Skin epidermis (tissue), 12 donors: Measurements from ENCODE around the gene GAS2L3.
"Not testable (repeated sequence)": the region's sequence is repeated elsewhere in the genome, so short reads cannot be mapped to it uniquely, and the experiment has no call there.

Experiments
- H3K27ac ChIP-seq, 21 experiments: fragments of 200-600 bp; sonication (generic) in 11 of 21; one replicate each; pipeline ENCODE4 v1.5.0; 2020; ENCODE audit warnings: mild to moderate bottlenecking in 3 of 21, inconsistent platforms in 2 of 21, moderate library complexity in 2 of 21
- H3K4me3 ChIP-seq, 7 experiments: fragments of 200-600 bp; sonication (generic) in 2 of 7; one replicate each; pipeline ENCODE4 v1.5.0; 2020; ENCODE audit warnings: inconsistent platforms in 2 of 7, mild to moderate bottlenecking in 2 of 7, moderate library complexity in 1 of 7

GAS2L3 gene

DNA sequence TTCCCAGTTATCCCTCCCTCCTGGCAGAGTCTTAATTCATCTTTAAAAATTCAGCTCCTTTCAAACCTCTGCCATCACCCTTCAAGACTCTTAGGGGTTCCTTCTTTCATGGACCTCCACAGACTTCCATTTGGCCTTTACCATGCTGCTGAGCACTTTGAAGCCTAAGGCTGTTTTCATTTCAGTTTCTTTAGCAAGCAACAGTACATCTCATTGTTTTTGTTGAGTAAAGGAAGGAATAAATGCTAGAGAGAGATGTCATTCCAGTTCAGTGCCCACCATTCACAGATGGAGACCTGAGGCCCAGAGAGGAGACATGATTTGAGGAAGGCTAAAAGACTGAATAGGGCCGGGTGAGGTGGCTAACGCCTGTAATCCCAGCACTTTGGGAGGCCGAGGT lies 1.3 kb upstream of the GAS2L3 start:
- H3K27ac ChIP-seq: no peak overlapping the region
- no peak overlapping the region for H3K4me3 ChIP-seq

DNA sequence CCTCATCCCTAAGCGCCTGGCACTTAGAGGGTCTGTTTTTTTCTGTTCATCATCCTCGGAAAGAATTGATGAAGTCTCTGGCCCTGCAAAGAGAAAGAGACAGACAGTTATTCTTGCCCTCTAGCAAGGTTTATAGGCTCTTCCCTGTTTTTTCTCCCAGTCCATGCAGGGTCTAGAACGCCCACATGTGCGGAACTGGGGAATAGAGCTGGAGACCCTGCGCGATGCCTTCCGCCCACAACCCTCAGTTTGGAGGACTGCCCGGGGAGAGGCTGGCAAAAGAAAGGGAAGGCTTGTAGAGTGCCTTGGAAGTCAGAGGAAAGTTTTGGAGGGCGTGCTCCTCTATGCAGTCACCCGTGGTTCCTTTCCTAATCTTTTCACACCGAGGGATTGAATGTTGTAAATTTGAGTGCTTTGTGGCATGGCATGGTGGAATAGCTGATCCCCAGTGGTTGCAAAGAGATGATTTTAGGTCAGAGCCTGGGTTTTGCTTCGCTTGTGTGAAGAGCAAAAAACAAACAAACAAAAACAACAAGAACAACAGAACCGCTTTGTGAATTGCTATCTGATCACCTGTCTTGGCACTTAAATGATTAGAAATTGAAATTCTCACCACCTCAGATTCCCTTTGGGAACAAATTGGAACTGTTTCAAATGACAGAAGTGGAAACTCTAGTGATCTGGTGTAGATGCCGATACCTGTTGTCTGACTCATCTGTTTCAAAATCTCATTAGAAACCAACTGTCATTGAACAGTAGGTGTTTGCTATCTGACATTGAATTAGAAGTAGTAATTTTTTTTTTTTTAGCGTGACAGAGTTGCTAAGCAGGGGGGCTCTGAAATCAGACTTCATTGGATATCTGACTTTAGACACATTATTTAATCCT lies 947 bp downstream of the GAS2L3 start:
- H3K4me3 ChIP-seq: peak overlapping the region; percentile 52 to 80 (median 68)
- peak overlapping the region in 20 of 21 experiments; percentile 43 to 86 (median 73) for H3K27ac ChIP-seq

DNA sequence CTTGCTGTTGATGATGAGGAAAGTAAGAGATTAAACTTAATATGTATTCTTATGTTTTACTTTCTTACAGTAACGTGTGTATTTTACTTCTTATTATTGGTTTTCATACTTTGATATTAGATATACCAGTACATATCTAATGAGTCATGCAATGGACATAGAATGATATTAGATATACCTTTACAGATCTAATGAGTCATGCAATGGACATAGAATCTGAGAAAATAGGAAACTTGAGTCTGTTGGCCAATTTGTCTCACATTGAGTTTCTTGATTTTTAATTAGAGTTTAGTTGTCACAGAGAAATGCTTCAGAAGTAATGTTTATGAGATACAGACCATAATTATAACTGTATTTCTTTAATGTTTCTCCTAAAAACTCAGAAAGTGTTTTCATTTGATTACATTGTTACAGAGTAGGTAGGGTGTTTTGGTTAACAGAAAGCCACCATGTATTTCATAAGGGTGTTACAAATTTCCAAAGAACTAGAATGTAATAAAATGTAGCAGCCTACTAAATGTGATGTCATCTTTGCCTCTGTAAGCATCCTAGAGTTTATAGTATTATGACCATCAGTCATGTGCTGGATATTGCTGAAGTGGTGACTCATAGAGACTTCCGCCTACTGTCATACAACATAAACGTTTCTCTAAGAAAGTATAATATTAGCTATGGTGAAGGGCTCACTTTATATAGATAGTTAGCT lies 3.0 kb downstream of the GAS2L3 start:
- Histone ChIP-seq H3K27ac (no peak overlapping the region), H3K4me3 (no peak overlapping the region)

DNA sequence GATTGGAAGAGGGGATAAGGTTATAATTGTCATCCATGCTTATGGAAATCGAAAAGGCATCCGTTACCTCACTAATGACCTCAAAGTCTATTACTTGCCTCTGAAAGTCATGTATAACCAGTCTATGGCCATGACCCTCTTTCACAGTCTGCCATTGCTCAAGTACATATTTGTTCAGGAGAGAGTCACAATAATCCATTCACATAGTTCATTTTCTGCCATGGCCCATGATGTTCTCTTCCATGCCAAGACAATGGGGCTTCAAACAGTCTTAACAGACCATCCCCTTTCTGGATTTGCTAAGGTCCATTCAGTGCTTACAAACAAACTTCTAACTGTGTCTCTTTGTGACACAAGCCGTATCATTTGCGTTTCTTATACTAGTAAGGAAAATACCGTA lies 5.4 kb downstream of the GAS2L3 start:
- Histone ChIP-seq H3K27ac (no peak overlapping the region), H3K4me3 (no peak overlapping the region)

DNA sequence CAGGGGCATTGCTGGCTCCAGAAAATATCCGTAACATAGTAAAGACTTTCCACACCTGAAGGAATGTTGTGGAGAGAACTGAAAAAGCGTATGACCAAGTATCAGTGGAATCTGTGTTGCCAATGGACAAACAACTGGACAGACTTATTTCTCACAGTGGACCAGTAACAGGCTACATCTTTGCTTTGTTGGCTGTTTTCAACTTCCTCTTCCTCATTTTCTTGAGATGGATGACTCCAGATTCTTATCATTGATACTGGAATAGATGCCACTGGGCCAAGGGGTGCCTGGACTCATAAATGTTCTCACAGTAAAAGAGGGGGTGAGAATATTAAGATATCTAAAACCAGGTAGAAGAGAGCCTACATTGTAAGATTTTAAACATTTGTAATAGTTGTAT lies 6.4 kb downstream of the GAS2L3 start:
- Histone ChIP-seq H3K27ac (no peak overlapping the region), H3K4me3 (no peak overlapping the region)

DNA sequence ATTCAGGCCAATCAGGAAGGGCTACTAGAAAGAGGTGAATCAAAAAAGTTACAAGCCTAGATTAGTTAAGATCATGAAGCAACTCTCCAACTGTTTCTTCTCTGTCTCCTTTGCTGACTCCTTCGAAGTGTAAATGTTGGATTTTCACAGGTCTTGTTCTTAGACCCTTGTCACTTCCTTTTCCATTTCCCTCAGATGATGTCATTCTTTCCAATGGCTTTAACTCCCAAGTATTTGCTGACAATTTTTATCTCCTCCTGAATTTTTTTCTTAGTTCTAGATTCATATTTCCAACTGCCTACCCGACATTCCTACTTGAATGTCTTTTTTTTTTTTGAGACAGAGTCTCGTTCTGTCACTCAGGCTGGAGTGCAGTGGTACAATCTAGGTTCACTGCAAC lies 10.8 kb downstream of the GAS2L3 start:
- Histone ChIP-seq H3K4me3 (no peak overlapping the region), H3K27ac (no peak overlapping the region)

DNA sequence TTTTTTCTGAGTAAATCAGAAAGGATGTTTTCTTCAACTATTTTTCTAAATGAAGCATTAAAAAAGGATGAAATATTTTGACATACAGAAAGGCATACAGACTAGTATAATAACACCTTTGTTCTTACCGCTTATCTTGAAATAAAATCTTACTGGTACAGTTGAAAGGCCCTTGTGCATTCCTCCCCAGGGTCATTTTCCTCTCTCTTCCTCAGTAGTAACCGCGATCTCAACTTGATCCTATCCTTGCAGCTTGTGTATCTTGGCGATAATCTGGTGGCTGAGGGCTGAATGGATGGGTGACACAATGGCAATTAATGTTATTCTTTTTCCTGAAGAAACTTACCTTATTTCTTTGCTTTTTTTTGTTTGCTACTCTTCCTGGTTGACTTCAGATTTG lies 18.5 kb downstream of the GAS2L3 start:
- H3K4me3 ChIP-seq: no peak overlapping the region
- no peak overlapping the region for H3K27ac ChIP-seq

DNA sequence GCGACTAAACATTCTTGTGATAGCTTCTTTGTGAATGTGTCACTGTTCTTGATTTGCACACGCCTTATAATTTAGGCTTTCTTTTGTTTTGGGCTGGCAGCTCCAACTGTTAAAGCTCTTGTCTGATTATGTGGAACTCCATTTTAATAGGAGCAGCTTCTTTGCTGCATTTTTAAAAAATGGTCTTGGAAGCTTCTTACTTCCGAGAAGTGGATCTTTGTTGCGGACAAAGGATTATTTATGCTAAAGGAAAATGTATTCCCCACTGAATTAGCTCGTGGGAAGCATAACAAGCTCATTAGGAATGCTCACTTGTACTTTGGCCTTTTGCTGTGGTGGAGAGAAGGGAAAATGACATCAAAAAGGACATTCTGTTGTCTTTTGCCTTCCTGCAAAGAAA lies 20.0 kb downstream of the GAS2L3 start:
- Histone ChIP-seq H3K27ac (peak overlapping the region in 3 of 21 experiments; percentile 36 to 63 (median 59)), H3K4me3 (no peak overlapping the region)

DNA sequence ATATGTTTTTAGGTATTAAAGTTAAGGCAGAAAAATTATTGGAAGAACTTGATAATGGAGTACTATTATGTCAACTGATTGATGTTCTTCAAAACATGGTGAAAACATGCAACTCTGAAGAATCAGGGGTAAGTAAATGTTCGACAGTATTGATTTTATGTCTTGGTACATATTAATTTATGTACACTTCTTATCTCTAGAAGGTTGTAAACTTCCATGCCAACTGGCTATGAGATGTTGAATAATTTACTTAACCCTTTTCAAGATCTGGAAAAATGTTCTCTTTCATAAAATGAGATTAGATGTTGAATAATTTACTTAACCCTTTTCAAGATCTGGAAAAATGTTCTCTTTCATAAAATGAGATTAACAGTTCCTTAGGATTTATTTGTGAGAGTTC lies 28.1 kb downstream of the GAS2L3 start:
- H3K4me3 ChIP-seq: no peak overlapping the region
- H3K27ac ChIP-seq: no peak overlapping the region

DNA sequence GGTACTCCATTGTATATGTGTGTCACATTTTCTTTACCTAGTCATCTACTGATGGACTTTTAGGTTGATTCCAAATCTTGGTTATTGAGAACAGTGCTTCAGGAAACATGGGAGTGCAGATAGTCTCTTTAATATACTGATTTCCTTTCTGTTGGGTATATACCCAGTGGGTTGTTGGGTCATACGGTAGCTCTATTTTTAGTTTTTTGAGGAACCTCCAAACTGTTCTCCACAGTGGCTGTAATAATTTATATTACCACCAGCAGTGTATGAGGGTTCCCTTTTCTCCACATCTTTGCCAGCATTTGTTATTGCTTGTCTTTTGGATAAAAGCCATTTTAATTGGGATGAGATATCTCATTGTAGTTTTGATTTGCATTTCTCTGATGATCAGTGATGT lies 29.5 kb downstream of the GAS2L3 start:
- H3K27ac ChIP-seq, H3K4me3 ChIP-seq: not testable (repeated sequence)

DNA sequence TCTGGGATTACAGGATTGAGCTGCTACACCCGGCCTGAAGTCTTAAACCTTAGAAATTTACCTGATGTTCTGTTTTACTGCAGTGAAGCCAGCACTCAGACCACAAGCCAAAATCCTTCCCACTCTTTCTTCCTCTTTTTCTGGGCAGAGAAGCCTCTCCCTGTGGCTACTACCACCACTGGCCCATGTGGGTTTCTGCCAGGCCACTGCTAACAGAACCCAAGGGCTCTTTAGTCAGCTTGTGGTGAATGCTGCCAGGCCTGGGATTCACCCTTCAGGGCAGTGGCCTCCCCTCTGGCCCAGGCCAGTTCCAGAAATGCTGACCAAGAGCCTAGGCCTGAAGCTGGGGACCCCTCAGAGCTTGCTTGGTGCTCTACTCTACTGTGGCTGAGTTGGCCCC lies 35.3 kb downstream of the GAS2L3 start:
- H3K27ac ChIP-seq: no peak overlapping the region
- H3K4me3 ChIP-seq: no peak overlapping the region

DNA sequence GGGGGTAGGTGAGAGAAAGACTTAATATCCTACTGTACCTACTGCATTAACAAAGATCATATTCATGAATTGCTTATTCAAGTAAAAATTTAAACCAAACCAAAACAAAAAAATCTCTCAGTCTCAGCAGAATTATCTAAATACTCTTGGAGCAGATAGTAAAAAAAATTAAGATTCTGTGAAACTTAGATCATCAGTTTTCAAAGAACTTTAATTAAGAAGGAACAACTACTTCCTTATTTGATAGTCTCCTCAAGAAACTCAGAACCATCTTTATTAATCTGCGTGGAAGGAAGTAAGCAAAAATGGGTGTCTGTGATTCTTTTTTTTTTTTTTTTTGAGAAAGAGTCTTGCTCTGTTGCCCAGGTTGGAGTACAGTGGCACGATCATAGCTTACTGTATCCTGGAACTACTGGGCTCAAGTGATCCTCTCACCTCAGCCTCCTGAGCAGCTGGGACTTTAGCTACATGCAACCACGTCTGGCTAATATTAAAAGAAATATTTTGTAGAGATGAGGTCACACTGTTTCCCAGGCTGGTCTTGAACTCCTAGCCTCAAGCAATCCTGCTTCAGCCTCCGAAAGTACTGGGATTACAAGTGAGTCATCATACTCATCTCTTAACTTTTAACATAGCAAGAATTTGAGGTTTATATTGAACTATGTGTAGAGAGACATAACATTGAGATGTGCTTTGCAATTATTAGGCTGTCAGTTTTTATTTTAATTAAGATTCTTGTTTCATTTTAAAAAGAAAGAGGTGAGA lies 37.4 kb downstream of the GAS2L3 start:
- no peak overlapping the region for H3K27ac ChIP-seq
- H3K4me3 ChIP-seq: no peak overlapping the region

DNA sequence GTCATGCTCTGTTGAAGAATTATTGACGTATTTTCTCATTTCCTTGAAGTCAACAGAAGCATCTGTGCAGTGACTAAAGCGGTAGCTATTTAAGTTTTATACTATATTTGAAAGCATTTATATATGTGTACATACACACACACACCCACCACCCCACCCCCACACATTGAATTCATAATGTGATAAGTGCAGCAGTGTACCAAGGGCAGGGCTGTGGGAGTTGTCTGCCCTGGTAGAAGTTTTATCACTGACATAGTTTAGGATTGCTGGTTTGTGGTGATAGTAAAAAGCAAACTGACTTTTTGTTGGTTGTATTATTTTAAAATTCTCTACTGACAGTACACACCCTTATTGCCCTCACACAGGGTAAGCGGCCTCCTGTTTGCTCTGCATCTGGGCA lies 39.1 kb downstream of the GAS2L3 start:
- H3K4me3 ChIP-seq: no peak overlapping the region
- H3K27ac ChIP-seq: no peak overlapping the region

DNA sequence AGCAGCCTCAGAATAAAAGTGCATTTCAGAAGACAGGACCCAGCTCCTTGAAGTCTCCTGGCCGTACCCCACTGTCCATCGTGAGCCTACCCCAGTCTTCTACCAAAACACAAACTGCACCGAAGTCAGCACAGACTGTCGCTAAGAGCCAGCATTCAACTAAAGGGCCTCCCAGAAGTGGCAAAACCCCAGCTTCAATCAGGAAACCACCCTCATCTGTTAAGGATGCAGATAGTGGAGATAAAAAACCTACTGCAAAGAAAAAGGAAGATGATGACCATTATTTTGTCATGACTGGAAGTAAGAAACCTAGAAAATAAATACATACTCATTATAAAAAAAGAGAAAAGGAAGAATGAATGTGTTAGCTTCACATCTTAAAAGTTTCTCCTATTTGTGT lies 51.1 kb downstream of the GAS2L3 start:
- no peak overlapping the region for H3K4me3 ChIP-seq

DNA sequence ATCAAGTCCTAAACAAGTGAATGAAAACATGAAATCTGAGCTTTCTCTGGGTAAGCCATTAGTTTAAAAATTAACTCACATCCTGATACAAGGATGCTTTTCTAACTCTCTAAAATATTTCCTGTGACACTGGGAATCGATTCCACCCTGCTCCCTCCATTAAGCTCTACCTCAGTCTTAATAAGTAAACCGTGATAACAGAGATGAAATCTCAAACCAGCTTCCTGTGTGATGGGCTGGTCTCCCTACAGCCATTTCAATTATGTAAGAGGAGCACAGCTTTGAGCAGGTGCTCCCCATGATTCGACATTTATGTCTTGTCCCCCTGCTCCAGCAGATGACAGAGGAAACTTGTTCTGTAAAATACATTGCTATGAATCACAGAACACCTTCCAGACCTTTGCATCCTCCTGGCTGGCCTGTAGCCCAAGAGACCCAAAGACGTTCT lies 59.0 kb downstream of the GAS2L3 start:
- Histone ChIP-seq H3K4me3 (no peak overlapping the region), H3K27ac (no peak overlapping the region)

More for the DNA sequence above, 51.1 kb downstream of the GAS2L3 start:
- no peak overlapping the region for H3K27ac ChIP-seq

DNA sequence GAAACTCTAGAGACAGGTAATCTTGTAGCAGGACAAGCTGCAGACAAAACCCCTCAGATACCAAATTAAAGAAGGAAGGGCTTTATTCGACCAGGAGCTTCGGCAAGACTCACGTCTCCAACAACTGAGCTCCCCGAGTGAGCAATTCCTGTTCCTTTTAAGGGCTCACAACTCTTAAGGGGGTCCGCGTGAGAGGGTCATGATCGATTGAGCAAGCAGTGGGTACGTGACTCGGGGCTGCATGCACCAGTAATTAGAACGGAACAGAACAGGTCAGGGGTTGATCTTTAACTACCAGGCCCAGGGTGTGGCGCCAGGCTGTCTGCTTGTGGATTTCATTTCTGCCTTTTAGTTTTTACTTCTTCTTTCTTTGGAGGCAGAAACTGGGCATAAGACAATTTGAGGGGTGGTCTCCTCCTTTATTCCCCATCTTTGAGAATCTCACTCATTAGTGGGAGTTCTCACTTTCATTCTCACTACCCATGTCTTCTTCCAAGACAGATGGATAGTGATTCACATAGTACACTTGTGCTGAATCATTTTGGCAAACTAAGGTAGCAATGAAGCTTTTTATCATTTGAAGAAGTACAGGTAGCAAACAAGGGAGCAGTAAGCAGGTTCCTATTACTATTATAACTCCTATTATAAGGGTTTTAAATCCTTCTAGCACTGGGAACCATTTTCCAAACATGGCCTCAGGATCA lies 59.8 kb downstream of the GAS2L3 start:
- H3K4me3 ChIP-seq, H3K27ac ChIP-seq: not testable (repeated sequence)

DNA sequence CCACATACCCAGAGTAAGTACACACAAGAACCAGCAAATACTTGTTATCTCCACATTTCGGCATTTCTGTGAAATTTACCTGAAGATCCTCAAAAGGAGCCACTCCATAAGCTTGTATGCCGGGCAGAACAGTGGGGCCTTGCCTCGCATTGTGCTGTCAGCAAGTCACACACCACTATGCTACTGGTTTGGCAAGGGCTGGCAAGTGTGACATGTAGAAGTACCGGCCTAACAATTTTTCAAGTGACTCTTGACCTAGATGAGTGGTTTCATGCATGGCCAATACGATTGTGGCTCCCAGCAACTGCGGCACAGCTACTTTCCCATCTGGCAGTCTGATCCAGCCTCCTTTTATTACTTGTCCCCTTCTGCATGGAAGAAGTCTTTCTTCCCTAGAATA lies 69.8 kb downstream of the GAS2L3 start:
- no peak overlapping the region for H3K4me3 ChIP-seq
- no peak overlapping the region for H3K27ac ChIP-seq

DNA sequence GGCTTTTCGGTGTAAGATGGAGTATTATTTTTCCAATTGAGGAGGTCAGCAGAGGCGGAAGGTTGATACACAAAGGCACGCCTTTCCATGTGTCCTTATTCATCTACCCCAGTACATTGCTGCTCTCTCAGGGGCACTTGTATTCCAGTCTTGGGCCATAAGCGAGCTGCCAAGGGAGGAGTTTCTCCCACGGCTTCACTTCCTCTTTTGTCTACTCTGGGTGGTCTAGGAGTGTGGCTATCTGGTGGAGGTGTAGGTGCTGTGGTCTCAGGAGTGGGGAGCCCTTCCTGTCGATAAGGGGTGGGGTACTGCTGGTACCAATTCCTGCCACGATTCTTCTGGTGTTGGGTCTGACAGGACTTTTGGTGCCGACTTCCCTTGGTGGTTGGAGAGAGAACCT lies 73.4 kb downstream of the GAS2L3 start:
- Histone ChIP-seq H3K4me3 (no peak overlapping the region), H3K27ac (no peak overlapping the region)

DNA sequence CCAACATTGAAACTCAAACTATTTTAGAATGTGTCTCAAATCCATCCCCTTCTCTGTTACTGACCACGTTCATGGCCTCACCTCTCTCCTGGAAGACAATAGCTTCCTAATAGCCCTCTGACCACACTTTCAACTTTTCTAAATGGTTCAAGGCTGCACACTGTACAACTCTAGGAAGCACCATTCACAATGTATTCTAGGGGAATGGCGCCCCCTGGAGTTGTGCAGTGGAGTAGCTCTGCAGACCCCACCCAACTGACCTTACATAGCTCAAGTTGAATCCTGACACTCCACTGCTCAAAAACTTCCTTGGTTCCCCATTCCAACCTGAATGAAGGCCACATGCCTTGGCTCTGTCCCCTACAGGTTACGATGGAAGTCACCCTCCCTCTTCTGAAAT lies 77.6 kb downstream of the GAS2L3 start:
- H3K27ac ChIP-seq: no peak overlapping the region
- H3K4me3 ChIP-seq: no peak overlapping the region

DNA sequence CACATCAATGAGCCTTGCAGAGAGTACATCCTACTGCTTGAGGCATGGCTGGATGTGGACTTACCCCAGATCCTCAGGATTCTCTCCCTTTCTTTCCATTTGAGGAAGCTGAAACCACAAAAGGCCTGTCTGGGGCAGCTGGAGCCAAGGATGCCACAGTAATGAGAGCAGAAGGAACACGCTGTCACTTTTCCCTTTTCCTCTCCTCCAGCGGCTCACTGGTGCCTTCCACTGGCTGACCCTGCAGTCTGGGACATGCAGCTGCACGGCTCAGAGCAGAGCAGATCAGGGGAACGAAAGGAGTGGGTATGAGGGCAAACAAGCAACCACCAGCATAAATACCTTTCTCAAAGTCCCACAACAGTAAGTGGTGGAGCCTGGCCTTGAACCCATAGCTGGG lies 78.2 kb downstream of the GAS2L3 start:
- no peak overlapping the region for H3K4me3 ChIP-seq
- H3K27ac ChIP-seq: no peak overlapping the region
